ENCODE data around the gene JMJD7.

GRCh38 chr15:41866872-41867579 lies 39.1 kb downstream of the JMJD7 start:
- TF ChIP-seq CTCF (IDR thresholded peaks at IDR 0.05): no peak
- TF ChIP-seq REST (IDR thresholded peaks at IDR 0.05; ENCODE audit: insufficient read depth in 1 of 2, low read depth in 2 of 2, low read length in 1 of 2): no peak
